Measurements from ENCODE around the gene LPCAT3.
"Not testable (repeated sequence)": the region's sequence is repeated elsewhere in the genome, so short reads cannot be mapped to it uniquely, and the experiment has no call there.

LPCAT3 gene

GRCh38 chr12:7047306-7047705, 29.0 kb upstream of the LPCAT3 start:
- no peak for TF ChIP-seq CTCF (IDR thresholded peaks at IDR 0.05; ENCODE audit: low read depth, low read length, missing control alignments)
- no peak for DNase-seq (ENCODE audit: extremely low read depth, low read depth)

GRCh38 chr12:7046383-7047105, 28.3 kb upstream of the LPCAT3 start:
- H3K4me3 ChIP-seq (replicated peaks; ENCODE audit: low read depth, low read length) = no peak overlapping the region
- no peak for TF ChIP-seq CTCF (IDR thresholded peaks at IDR 0.05; ENCODE audit: low read depth, low read length, missing control alignments)

More at GRCh38 chr12:7047306-7047705, 29.0 kb upstream of the LPCAT3 start:
- no peak overlapping the region for H3K4me3 ChIP-seq (replicated peaks; ENCODE audit: low read depth, low read length)

GRCh38 chr12:7045913-7046312, 27.6 kb upstream of the LPCAT3 start:
- TF ChIP-seq CTCF (IDR thresholded peaks at IDR 0.05; ENCODE audit: low read depth, low read length, missing control alignments) = no peak
- DNase-seq (ENCODE audit: extremely low read depth, low read depth) = no peak
- no peak overlapping the region for H3K4me3 ChIP-seq (replicated peaks; ENCODE audit: low read depth, low read length)

More at GRCh38 chr12:7046383-7047105, 28.3 kb upstream of the LPCAT3 start:
- DNase-seq (ENCODE audit: extremely low read depth, low read depth) = no peak

- DNase-seq (ENCODE audit: extremely low read depth, low read depth) = no peak
- no peak overlapping the region for H3K4me3 ChIP-seq (replicated peaks; ENCODE audit: low read depth, low read length)
- peak; percentile 20 for TF ChIP-seq CTCF (IDR thresholded peaks at IDR 0.05; ENCODE audit: low read depth, low read length, missing control alignments)
These were observed 24.6 kb upstream of the LPCAT3 start for GRCh38 chr12:7042842-7043241.

- no peak overlapping the region for H3K4me3 ChIP-seq (replicated peaks; ENCODE audit: low read depth, low read length)
- no peak for TF ChIP-seq CTCF (IDR thresholded peaks at IDR 0.05; ENCODE audit: low read depth, low read length, missing control alignments)
- no peak for DNase-seq (ENCODE audit: extremely low read depth, low read depth)
These were observed 21.1 kb upstream of the LPCAT3 start for GRCh38 chr12:7039403-7039802.

DNA sequence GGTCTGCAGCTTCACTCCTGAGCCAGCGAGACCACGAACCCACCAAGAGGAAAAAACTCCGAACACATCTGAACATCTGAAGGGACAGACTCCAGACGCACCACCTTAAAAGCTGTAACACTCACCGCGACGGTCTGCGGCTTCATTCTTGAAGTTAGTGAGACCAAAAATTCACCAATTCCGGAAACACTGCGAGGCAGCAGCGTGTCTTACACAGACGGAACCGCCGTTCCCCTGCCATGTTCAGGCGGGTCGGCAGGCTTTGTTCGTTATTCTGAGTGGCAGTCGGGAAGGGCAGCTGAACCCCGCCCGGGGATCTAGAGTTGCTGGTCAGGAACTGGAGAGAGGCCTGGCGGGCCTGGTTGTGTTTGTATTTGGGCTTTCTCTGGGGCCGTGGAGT, 20.3 kb upstream of the LPCAT3 start:
- H3K4me3 ChIP-seq (replicated peaks; ENCODE audit: low read depth, low read length) = no peak overlapping the region
- no peak for DNase-seq (ENCODE audit: extremely low read depth, low read depth)
- TF ChIP-seq CTCF (IDR thresholded peaks at IDR 0.05; ENCODE audit: low read depth, low read length, missing control alignments) = no peak

GRCh38 chr12:7037411-7037810, 19.1 kb upstream of the LPCAT3 start:
- not testable (repeated sequence) for DNase-seq (ENCODE audit: extremely low read depth, low read depth); H3K4me3 ChIP-seq (replicated peaks; ENCODE audit: low read depth, low read length)

Measured in HFF-Myc (cell line).